ENCODE data around the gene C17orf67. TPM values are rescaled to one million over a fixed set of nuclear protein-coding genes. Genes with fewer than 3 reads are reported as not detected.

C17orf67 gene
- polyA plus RNA-seq, 1 donor (not counting 4 experiments of a cell fraction or from before 2014, with no cell fraction given), result 0.46 TPM

DNA sequence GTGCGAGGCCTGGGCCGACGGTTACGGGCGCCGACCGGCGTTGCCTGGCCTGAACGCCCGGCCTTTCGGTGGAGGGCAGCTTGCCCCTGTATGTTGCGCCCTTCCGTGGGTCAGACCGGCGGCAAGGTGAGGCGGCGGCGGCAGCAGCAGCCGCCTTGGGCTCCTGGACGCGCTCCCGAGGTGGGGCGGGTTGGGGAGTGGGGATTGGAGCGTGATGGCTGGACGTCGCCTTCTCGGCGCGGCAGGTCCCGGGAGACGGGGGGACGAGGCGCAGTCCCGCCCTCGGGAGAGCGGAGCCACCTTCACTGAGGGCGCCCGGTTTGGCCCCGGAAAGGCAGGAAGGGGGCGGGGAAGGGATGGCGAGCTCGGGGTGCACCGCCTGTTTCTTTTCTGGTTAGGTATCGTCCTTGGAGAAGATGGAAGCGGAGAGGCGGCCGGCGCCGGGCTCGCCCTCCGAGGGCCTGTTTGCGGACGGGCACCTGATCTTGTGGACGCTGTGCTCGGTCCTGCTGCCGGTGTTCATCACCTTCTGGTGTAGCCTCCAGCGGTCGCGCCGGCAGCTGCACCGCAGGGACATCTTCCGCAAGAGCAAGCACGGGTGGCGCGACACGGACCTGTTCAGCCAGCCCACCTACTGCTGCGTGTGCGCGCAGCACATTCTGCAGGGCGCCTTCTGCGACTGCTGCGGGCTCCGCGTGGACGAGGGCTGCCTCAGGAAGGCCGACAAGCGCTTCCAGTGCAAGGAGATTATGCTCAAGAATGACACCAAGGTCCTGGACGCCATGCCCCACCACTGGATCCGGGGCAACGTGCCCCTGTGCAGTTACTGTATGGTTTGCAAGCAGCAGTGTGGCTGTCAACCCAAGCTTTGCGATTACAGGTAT is 902 bp upstream of the C17orf67 start:
- peaks cover 2 to 4% of the 10 kb centered on the region in 2 experiments for H3K36me3 ChIP-seq (ENCODE audit: control insufficient read depth in 2 of 2, extremely low read depth in 1 of 2, insufficient read depth in 2 of 2, low read length in 2 of 2)
- peak overlapping the region; percentile 56 for H3K27ac ChIP-seq (ENCODE audit: control insufficient read depth, insufficient read depth, low read length)
- TF ChIP-seq CTCF (optimal IDR thresholded peaks at IDR 0.05 in 1 of 3, IDR thresholded peaks at IDR 0.05 in 1 of 3, conservative IDR thresholded peaks at IDR 0.05 in 1 of 3; ENCODE audit: extremely low read depth in 1 of 3, insufficient read depth in 2 of 3, low read length in 3 of 3), result peak in 1 of 3 experiments; percentile 29
- no peak for TF ChIP-seq EZH2 (IDR thresholded peaks at IDR 0.05; ENCODE audit: low read length)
- H3K9me3 ChIP-seq (ENCODE audit: control insufficient read depth, low read depth, low read length), result no peaks in the 10 kb centered on the region
- H3K27me3 ChIP-seq (ENCODE audit: control insufficient read depth, extremely low read depth, insufficient read depth, low read length), result no peaks in the 10 kb centered on the region
- H3K4me1 ChIP-seq (ENCODE audit: control insufficient read depth, extremely low read depth, insufficient read depth, low read length), result peaks cover 35% of the 10 kb centered on the region
- peak overlapping the region; percentile 76 to 90 (median 79) for H3K4me3 ChIP-seq (ENCODE audit: control insufficient read depth in 2 of 3, extremely low read depth in 1 of 3, insufficient read depth in 2 of 3, low read depth in 1 of 3, low read length in 3 of 3)
- peaks cover 41% of the 10 kb centered on the region for H3K79me2 ChIP-seq (ENCODE audit: control insufficient read depth, insufficient read depth, low read length)
- peak overlapping the region; percentile 86 for H2AFZ ChIP-seq (ENCODE audit: control insufficient read depth, low read length)
- no peak for DNase-seq (ENCODE audit: low read depth, low spot score)
- H3K4me2 ChIP-seq (ENCODE audit: control insufficient read depth, extremely low read depth, insufficient read depth, low read depth, low read length), result peak overlapping the region; percentile 77
- no peaks in the 10 kb centered on the region for H4K20me1 ChIP-seq (ENCODE audit: control insufficient read depth, extremely low read depth, insufficient read depth, low read length)
- no peak for FAIRE-seq
- H3K9me1 ChIP-seq (ENCODE audit: control insufficient read depth, extremely low read depth, insufficient read depth, low read length), result peaks cover 4% of the 10 kb centered on the region
- dilution Hi-C loops (cut with MboI; ENCODE audit: extremely low pct_ligation_motif_present, low sequenced_read_pairs), result no loop called here
- H3K9ac ChIP-seq (ENCODE audit: control insufficient read depth, extremely low read depth, insufficient read depth, low read length), result peak overlapping the region; percentile 82

DNA sequence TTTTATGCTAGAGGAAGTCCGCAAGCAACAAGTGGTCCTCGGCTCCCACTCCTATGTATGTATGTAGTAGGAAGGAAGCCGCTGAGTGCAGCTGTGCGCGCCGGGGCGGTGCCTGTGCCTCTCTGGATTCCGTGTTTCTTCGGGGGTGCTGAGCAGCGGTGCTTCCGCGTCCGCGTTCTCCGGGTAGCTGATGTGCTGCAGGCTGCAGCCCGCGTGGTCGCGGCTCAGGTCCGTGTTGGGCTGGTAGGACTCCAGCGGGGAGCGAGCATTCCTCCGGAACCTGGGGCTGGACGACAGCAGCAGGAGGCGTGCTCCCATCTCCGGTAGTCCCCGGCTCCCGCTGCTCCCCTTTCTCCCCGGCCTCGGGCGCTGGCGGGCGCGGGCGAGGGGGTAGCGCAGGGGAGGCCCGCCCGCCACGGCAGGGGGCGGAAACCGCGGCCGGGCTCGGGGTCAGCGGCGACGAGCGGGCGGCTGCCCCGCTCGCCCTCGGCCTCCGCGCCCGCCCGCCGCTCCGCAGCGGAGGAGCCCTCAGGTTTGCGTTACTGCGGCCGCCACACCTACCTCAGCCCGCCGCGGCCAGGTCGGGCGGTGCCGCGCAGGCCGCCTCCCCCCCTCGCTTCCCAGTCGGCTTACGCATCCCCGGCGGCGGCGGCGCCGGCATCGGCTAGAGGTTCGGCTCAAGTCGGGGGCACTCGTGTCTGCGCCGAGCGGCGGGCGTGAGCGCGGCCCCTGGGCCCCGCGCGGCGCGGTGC is 487 bp downstream of the C17orf67 start:
- no peaks in the 10 kb centered on the region for H3K27me3 ChIP-seq (ENCODE audit: control insufficient read depth, extremely low read depth, insufficient read depth, low read length)
- peaks cover 41% of the 10 kb centered on the region for H3K79me2 ChIP-seq (ENCODE audit: control insufficient read depth, insufficient read depth, low read length)
- H3K9me1 ChIP-seq (ENCODE audit: control insufficient read depth, extremely low read depth, insufficient read depth, low read length), result peaks cover 4% of the 10 kb centered on the region
- no peaks in the 10 kb centered on the region for H4K20me1 ChIP-seq (ENCODE audit: control insufficient read depth, extremely low read depth, insufficient read depth, low read length)
- peaks cover 35% of the 10 kb centered on the region for H3K4me1 ChIP-seq (ENCODE audit: control insufficient read depth, extremely low read depth, insufficient read depth, low read length)
- no peak for DNase-seq (ENCODE audit: low read depth, low spot score)
- H3K4me2 ChIP-seq (ENCODE audit: control insufficient read depth, extremely low read depth, insufficient read depth, low read depth, low read length), result peak overlapping the region; percentile 98
- no peaks in the 10 kb centered on the region for H3K9me3 ChIP-seq (ENCODE audit: control insufficient read depth, low read depth, low read length)
- TF ChIP-seq CTCF (optimal IDR thresholded peaks at IDR 0.05 in 1 of 3, IDR thresholded peaks at IDR 0.05 in 1 of 3, conservative IDR thresholded peaks at IDR 0.05 in 1 of 3; ENCODE audit: extremely low read depth in 1 of 3, insufficient read depth in 2 of 3, low read length in 3 of 3) (no peak), EZH2 (IDR thresholded peaks at IDR 0.05; ENCODE audit: low read length) (no peak)
- dilution Hi-C loops (cut with MboI; ENCODE audit: extremely low pct_ligation_motif_present, low sequenced_read_pairs), result no loop called here
- H3K27ac ChIP-seq (ENCODE audit: control insufficient read depth, insufficient read depth, low read length), result peak overlapping the region; percentile 67
- peaks cover 2 to 9% of the 10 kb centered on the region in 2 experiments for H3K36me3 ChIP-seq (ENCODE audit: control insufficient read depth in 2 of 2, extremely low read depth in 1 of 2, insufficient read depth in 2 of 2, low read length in 2 of 2)
- H3K4me3 ChIP-seq (ENCODE audit: control insufficient read depth in 2 of 3, extremely low read depth in 1 of 3, insufficient read depth in 2 of 3, low read depth in 1 of 3, low read length in 3 of 3), result peak overlapping the region; percentile 76 to 90 (median 89)
- peak overlapping the region; percentile 76 for H3K9ac ChIP-seq (ENCODE audit: control insufficient read depth, extremely low read depth, insufficient read depth, low read length)
- FAIRE-seq, result no peak
- peak overlapping the region; percentile 96 for H2AFZ ChIP-seq (ENCODE audit: control insufficient read depth, low read length)

Data from keratinocyte (primary cell).